HPDE6-E6E7 (cell line): ENCODE data around the gene LRMDA.
A peak's percentile ranks its signal among the peaks of the same experiment; 100 is the strongest.

Experiments
- DNase-seq: peaks from one replicate; pipeline ENCODE4 v3.0.0; 2011; ENCODE audit warnings: missing footprints; ENCODE audit errors: extremely low spot score

Gene LRMDA

GRCh38 chr10:76333796-76334195 is 902.4 kb downstream of the LRMDA start:
- DNase-seq = no peak

DNA sequence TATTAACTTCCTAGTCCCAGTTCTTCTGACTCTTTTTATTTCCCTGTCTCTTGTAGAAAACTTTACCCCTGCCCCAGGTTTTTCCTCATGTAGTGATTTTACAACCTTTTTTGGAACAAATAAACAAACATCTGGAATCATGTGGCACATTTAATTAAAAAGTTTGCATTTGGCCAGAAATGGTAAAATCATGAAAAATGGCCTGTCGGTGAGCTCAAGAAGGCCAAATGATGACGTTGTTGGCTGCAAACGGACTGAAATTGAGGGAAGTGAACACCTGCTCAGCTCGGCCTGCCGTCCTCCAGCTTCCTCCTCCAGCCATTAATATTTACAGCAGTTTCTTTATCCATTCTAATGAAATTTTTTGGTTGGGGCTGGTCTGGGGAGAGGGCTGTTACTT is 902.8 kb downstream of the LRMDA start:
- DNase-seq = no peak

GRCh38 chr10:76336213-76336963 is 905.0 kb downstream of the LRMDA start:
- DNase-seq = no peak

DNA sequence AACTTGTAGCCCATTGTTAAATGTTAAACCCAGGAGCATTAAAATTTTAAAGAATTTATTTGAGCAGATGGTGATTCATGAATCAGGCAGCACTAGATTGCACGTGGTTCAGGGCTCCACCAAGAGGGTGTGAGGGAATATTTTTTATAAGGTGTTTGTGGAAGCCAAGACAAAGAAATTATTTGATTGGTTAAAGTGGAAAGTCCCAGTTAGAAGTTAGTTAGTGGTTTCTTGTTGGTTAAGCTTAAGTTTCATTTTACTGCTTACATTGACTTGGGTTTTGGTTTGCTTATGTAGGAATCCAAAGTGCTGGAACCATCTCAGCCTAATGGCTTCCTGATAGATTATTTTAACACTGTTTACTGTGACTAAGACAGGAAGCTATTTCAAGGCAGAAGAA is 906.2 kb downstream of the LRMDA start:
- DNase-seq = no peak

DNA sequence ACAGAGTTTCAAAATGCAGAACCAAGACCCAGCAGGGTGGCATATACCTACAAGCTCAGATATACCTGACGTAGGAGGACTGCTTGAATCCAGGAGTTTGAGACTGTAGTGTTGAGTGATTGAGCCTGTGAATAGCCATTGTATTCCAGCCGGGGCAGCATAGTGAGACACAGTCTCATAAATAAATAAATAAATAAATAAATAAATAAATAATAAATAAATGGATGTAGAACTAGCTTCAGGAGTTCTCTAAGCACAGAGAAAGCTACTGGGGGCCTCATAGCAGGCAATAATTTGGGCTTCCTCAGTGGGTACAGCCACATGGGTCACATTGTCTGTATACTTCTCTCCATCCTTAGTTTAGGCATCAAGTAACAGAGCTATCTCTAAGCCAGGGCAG is 906.8 kb downstream of the LRMDA start:
- no peak for DNase-seq

GRCh38 chr10:76341740-76342139 is 910.3 kb downstream of the LRMDA start:
- DNase-seq = no peak

GRCh38 chr10:76342996-76343395 is 911.6 kb downstream of the LRMDA start:
- DNase-seq = no peak

GRCh38 chr10:76347832-76348231 is 916.4 kb downstream of the LRMDA start:
- DNase-seq = no peak

DNA sequence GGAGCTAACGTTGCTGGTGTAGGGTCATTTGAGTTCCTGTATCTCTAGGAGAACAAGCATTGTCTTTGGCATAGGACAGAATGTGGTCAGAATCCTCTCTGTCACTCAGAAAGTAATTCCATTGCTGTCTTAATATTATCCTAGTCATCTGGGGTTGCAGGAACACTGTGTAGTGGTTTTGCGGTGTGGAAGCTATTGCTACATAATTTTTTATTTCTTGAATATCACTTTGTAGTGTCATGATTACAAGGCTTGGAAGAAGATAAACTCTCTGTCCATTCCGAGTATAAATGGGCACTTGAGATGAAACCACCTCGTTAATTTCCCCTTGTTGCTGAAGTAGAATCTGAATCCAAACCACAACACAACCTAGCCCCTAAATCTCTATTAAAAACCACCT is 919.2 kb downstream of the LRMDA start:
- DNase-seq = no peak

GRCh38 chr10:76352300-76352699 is 920.9 kb downstream of the LRMDA start:
- DNase-seq = peak; percentile 82

DNA sequence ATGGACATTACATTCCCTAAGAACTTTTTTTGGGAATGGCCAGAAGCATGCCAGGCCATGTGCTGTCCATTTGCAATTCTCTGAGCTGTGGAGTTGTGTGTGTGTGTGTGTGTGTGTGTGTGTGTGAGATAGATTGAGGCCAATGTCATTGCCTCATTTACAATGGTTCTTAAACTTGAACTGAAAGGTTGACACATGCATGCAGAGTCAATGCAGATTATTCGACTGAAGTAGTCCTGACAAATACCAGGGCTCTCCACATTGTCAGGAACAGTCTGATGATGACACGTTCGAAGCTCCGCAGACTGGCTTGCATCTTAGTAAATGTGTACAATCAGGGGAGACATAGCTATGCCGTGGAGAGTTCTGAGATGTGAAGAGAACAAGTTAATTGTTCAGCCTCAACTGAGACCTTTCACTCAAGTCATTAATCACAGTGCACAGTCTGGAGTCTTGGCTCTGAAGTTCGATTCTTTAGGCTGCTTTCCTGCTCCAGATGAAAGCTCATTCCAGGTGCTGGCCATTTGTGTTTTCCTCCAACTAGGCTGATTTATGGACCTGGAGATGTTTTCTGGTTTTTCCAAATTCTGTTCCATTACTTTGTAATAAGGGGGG is 921.9 kb downstream of the LRMDA start:
- no peak for DNase-seq

GRCh38 chr10:76354212-76354738 is 922.9 kb downstream of the LRMDA start:
- no peak for DNase-seq

GRCh38 chr10:76354921-76355320 is 923.5 kb downstream of the LRMDA start:
- DNase-seq = no peak

GRCh38 chr10:76356557-76356956 is 925.1 kb downstream of the LRMDA start:
- DNase-seq = no peak

DNA sequence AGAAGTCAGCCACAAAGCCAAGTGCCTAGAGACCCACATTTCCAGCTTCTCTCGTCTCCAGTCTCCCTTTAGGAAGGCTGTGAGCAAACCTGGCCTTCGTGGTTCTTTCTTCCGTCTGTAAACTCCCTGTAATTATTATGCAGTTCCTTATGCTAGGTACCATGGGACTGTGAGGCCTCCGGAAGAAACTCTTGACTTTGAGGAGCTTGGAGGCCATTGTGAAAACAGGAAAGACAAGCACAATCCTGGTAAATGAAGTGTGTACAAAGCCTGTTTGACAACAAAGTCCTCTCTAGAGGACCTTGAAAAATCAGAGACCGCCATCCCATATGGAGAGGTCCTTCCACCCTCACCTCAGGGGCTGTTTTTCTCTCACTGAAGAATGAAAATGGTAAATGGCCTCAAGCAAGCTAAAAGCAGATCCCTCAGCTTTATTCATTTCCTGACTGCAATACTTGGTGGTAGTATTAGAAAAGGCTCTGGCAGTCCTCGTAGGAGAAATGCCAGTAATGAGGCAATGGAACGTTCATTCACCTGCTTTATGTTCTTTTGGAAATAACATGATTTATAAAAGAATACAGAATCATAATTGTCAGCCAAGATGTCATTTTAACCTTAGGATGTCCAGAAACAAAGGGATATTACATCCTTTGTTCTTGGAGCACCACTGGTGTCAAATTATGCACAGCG is 926.4 kb downstream of the LRMDA start:
- no peak for DNase-seq

DNA sequence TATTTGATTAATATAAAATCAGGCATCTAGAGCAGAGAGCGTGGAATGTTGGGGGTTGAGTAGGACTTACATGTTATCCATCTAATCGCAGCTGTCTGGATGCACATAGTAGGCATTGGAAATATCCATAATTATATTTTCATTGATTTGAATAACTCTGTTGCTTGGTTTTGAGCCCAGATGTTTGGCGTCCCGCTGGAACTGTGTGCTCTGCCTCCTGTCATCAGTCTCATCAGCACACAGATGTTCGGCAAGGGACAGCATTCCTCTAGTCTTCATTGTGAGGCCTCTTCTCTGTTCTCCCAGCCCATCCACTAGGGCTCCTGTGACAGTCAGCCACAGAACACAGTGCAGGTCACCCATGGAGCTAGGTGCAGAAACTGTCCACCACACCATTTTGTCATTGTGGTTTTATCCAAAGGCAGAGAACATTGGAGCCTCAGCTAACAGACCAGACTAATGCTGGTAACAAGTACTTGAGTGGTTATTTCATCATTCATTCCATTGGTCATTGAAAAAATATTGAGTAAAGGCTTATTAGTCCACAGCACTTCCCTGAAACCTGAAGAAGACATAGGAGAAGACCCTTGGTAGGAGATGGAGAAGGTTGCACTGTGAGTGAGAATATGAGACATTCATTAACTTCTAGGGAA is 927.4 kb downstream of the LRMDA start:
- no peak for DNase-seq

DNA sequence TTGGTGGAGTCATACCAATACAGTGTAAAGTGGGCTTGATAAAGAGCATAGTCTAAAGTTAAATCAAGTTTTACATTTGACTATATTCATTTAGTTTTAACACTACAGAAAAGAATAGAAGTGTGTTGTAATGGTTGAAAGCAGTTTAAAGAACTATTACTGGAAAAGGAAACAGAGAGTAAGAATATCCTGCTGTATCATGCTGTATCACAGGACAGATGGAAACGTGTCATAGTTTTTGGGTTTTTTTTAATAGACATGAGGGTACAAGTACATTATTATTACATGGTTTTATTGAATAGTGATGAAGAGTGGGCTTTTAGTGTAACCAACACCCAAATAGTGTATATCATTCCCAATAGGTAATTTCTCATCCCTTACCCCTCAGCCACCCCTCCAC is 944.3 kb downstream of the LRMDA start:
- DNase-seq = no peak

DNA sequence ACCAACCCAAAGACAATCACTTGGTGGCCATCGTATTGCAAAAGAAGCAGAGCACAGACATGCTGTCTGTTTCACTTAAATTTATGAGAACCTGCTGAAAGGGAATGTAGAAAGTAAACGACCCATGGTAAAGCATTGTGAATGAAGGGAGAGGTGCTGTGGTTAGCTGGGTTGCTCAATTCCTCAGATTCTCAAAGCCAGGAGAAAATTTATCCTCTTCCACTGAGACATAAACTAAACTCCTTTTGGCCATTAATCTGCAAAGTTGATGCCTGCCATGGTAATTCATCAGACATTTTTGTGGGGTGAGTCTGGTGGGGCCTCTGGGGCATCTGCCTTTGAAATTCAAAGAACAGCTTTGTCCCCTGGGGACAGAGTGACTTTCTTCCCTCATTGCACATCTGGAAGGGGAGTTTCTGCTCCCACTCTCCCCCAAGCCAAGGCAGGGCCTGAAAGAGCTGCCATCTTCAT is 951.0 kb downstream of the LRMDA start:
- no peak for DNase-seq

DNA sequence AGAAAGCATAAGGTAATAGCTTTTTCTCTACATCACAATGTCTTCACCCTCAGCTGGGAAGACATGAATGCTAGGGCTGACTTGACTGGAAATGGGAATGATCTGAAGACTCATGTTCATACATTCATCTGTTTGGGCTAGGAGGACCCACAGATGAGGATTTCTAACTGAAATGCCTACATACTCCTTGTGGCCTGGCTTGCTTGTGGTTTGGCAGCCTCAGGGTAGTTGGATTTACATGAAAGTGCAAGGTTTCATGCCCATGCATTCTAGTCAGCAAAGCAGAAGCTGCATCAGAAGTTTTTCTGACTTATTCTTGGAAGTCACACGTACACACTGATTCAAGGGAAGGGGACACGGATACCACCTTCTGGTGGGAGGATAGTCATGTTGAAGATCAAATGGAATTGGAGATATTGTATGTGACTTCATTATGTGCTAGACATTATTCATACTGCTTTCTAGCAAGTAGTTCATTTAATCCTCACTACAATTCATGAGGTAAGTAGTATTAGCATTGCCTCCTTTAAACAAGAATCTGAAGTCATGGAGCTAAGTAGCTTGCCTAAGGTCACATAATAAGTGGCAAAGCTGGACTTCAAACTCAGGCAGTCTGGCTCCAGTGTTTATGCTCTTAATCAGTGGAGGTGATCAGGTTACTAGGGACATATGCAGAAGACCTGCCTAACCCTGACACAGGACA is 957.0 kb downstream of the LRMDA start:
- DNase-seq = no peak

DNA sequence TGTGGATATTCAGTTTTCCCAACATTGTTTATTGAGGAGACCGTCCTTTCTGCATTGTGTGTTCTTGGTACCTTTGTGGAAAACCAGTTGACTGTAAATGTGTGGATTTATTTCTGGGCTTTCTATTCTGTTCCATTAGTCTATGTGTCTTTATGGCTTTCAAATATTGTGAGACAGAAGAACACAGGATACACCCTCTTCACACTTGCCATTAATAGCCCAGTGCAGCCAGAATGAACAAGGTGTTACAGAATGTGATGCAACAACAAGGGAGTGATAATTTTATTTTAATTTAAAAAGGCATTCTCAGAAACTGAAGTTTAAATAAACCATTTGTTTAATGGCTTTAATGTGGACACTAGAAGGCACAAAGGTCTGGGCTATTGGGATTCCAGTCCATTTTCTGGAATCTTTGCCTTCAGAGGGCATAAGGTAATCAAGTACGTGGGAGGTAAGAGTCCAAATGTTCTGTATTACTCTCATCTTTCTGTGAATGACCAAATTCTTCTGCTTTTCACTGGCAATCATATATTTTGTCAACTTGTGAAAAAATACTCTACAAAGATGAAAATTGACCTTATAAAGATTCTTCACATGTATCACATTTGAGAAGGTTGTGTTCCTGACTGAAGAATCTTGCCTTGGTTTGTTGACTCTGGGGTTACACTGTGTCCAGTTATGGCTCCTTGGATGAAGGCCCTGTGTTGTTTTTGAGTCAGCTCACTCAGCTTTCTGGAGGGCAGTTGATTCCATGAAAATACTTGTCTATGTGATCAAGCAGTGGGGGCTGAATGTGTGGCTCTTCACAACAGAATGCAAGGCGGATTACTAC is 962.7 kb downstream of the LRMDA start:
- DNase-seq = no peak

GRCh38 chr10:76394707-76395042 is 963.3 kb downstream of the LRMDA start:
- DNase-seq = no peak
